Measurements from ENCODE around the gene FOSL1.

The FOSL1 gene

DNA sequence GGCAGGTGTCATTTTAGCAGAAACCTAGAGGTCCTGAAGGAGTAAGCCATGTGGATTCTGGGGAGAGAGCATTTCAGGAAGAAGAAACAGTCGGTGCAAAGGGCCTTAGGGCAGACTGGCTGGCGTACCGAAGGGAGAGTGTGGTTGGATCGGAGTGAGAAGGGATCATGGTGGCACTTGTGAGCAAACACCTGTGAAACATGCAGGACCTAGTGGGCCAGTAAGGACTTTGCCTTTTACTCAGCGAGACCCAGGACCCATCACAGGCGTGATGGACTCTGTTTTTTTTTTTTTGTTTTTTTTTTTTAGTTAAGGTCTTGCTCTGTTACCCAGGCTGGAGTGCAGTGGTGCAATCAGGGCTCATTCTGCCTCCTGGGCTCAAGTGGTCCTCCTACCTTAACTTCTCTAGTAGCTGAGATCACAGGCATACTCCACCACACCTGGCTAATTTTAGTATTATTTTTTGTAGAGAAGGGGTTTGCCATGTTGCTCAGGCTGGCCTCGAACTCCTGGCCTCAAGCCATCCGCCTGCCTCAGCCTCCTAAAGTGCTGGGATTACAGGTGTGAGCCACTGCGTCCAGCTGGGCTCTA, 41.6 kb upstream of the FOSL1 start:
- Histone ChIP-seq H3K27me3 (ENCODE audit: control insufficient read depth in 5 of 5, insufficient read depth in 4 of 5, low read length in 5 of 5) (no peaks in the 10 kb centered on the region), H3K4me3 (ENCODE audit: low read depth in 1 of 5, low read length in 5 of 5) (no peak overlapping the region), H3K9me3 (ENCODE audit: control insufficient read depth in 5 of 5, low read length in 5 of 5) (no peaks in the 10 kb centered on the region), H3K27ac (ENCODE audit: low read depth, low read length) (no peak overlapping the region), H3K4me1 (ENCODE audit: control insufficient read depth in 5 of 5, insufficient read depth in 5 of 5, low read length in 5 of 5) (peaks cover 0 to 7% (median 0%) of the 10 kb centered on the region in 5 donors), H3K9ac (ENCODE audit: low read length in 5 of 5) (no peak overlapping the region), H3K36me3 (ENCODE audit: control insufficient read depth in 5 of 5, insufficient read depth in 5 of 5, low read length in 5 of 5) (no peaks in the 10 kb centered on the region)

DNA sequence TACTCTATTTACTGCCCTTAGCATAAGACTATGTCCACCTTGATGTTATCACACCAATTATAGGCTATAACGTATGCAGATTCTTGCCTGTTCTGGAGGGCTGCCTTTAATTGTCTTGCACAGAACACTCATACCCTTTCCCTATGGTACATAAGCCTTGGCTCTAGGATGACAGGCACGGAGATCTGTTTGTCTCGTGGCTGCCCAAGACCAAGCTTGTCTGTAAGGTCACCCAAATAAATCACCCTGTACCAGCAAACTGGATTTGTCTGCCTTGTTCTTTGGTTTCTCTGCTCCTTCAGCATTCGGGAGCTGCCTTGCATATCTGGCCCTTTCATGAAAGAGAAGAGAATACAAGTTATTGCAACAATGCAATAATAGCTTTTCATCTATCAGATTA, 37.6 kb upstream of the FOSL1 start:
- no peaks in the 10 kb centered on the region for H3K9me3 ChIP-seq (ENCODE audit: control insufficient read depth in 5 of 5, low read length in 5 of 5)
- H3K9ac ChIP-seq (ENCODE audit: low read length in 5 of 5), result no peak overlapping the region
- H3K27me3 ChIP-seq (ENCODE audit: control insufficient read depth in 5 of 5, insufficient read depth in 4 of 5, low read length in 5 of 5), result no peaks in the 10 kb centered on the region
- H3K27ac ChIP-seq (ENCODE audit: low read depth, low read length), result no peak overlapping the region
- H3K36me3 ChIP-seq (ENCODE audit: control insufficient read depth in 5 of 5, insufficient read depth in 5 of 5, low read length in 5 of 5), result no peaks in the 10 kb centered on the region
- H3K4me3 ChIP-seq (ENCODE audit: low read depth in 1 of 5, low read length in 5 of 5), result no peak overlapping the region
- H3K4me1 ChIP-seq (ENCODE audit: control insufficient read depth in 5 of 5, insufficient read depth in 5 of 5, low read length in 5 of 5), result peaks cover 0 to 7% (median 0%) of the 10 kb centered on the region in 5 donors

DNA sequence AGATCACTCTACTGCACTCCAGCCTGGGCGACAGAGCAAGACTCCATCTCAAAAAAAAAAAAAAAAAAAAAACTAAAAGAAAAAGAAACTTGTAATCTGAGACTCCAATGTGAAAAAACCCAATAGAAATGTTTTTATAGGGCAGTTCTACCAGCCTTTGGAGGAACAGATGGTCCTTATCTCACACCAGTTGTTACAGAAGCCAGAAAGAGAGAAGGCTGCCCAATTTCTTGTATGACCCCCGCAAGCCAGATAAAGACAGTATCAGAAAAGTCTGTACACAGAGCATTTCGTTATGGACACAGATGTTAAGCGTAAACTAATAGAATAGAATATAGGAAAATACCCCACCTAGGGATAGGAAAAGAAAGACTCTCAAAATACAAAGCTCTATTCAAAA, 33.8 kb upstream of the FOSL1 start:
- Histone ChIP-seq H3K36me3 (ENCODE audit: control insufficient read depth in 5 of 5, insufficient read depth in 5 of 5, low read length in 5 of 5) (no peaks in the 10 kb centered on the region), H3K4me1 (ENCODE audit: control insufficient read depth in 5 of 5, insufficient read depth in 5 of 5, low read length in 5 of 5) (peaks cover 0 to 3% (median 0%) of the 10 kb centered on the region in 5 donors), H3K4me3 (ENCODE audit: low read depth in 1 of 5, low read length in 5 of 5) (no peak overlapping the region), H3K27ac (ENCODE audit: low read depth, low read length) (no peak overlapping the region), H3K27me3 (ENCODE audit: control insufficient read depth in 5 of 5, insufficient read depth in 4 of 5, low read length in 5 of 5) (no peaks in the 10 kb centered on the region), H3K9ac (ENCODE audit: low read length in 5 of 5) (no peak overlapping the region), H3K9me3 (ENCODE audit: control insufficient read depth in 5 of 5, low read length in 5 of 5) (no peaks in the 10 kb centered on the region)

DNA sequence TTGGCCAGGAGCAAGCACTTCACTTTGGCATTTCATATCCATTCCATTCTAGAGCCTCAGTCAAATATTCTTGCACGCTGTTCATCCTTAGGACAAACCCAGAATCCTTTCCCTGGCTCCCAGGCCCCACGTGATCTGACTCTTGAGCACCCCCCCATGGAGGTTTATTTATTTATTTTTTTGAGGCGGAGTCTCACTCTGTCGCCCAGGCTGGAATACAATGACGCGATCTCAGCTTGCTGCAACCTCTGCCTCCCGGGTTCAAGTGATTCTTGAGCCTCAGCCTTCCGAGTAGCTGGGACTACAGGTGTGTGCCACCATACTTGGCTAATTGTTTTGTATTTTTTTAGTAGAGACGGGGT, 32.4 kb upstream of the FOSL1 start:
- Histone ChIP-seq H3K9me3 (ENCODE audit: control insufficient read depth in 5 of 5, low read length in 5 of 5) (no peaks in the 10 kb centered on the region), H3K9ac (ENCODE audit: low read length in 5 of 5) (no peak overlapping the region), H3K27me3 (ENCODE audit: control insufficient read depth in 5 of 5, insufficient read depth in 4 of 5, low read length in 5 of 5) (no peaks in the 10 kb centered on the region)

DNA sequence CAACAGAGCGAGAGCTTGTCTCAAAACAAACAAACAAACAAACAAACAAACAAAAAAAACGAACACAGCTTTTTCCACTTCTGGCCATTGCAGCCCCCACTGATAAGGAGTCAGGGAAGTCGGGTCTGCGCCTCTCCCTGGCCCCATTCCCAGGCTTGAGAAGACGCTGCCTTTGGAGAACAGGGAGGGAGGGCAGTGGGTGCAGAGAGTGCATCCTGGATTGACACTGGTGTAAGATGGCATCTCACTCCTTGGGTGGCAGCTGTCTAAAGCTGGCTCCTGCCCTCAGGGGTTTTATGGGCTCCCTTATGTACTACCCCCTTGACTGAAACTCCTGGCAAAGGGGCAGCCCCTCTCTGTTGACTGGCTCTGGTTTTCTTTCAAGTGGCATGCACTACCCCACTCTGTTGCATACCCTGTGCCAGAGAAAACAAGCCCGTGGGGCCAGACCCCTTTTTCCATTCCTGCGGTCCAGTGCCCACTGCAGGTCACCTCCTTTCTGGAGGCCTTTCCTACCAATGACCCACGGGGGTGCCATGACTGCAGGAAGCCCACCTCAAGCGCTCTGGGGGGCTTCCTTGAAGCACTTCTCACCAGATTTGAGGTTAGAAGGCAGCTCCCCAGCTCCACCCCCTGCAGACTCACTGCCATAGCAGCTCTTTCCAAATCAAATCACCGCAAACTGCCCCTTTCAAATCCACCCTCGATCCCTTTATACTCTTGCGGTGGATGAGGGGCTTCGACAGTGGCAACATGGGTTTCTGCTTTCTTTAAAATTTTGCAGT, 31.8 kb upstream of the FOSL1 start:
- Histone ChIP-seq H3K4me1 (ENCODE audit: control insufficient read depth in 5 of 5, insufficient read depth in 5 of 5, low read length in 5 of 5) (peaks cover 0 to 5% (median 3%) of the 10 kb centered on the region in 5 donors), H3K27me3 (ENCODE audit: control insufficient read depth in 5 of 5, insufficient read depth in 4 of 5, low read length in 5 of 5) (no peaks in the 10 kb centered on the region), H3K9me3 (ENCODE audit: control insufficient read depth in 5 of 5, low read length in 5 of 5) (no peaks in the 10 kb centered on the region), H3K9ac (ENCODE audit: low read length in 5 of 5) (no peak overlapping the region), H3K27ac (ENCODE audit: low read depth, low read length) (no peak overlapping the region), H3K4me3 (ENCODE audit: low read depth in 1 of 5, low read length in 5 of 5) (no peak overlapping the region), H3K36me3 (ENCODE audit: control insufficient read depth in 5 of 5, insufficient read depth in 5 of 5, low read length in 5 of 5) (no peaks in the 10 kb centered on the region)

More for the DNA sequence above, 32.4 kb upstream of the FOSL1 start:
- H3K4me1 ChIP-seq (ENCODE audit: control insufficient read depth in 5 of 5, insufficient read depth in 5 of 5, low read length in 5 of 5), result peaks cover 0 to 5% (median 3%) of the 10 kb centered on the region in 5 donors
- H3K36me3 ChIP-seq (ENCODE audit: control insufficient read depth in 5 of 5, insufficient read depth in 5 of 5, low read length in 5 of 5), result no peaks in the 10 kb centered on the region
- no peak overlapping the region for H3K27ac ChIP-seq (ENCODE audit: low read depth, low read length)
- no peak overlapping the region for H3K4me3 ChIP-seq (ENCODE audit: low read depth in 1 of 5, low read length in 5 of 5)

DNA sequence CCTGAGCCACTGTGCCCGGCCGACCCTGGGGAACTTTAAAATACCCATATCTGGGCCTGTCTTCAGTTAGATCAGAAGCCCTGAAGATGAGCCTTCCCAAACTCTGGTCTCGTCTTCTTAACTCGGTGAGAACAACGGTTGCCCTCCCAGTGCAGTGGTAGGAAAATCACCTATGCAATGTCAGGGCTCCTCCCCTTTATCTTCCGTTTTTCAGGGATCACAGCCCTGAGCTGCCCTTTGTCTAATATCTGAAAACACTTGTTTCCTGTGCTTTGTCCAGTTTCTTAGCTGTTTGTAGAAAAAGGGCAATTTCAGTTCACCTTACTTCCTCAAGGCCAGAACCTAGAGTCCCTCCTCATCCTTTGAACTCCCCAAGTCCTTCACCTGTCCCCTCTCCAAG, 28.5 kb upstream of the FOSL1 start:
- Histone ChIP-seq H3K9me3 (ENCODE audit: control insufficient read depth in 5 of 5, low read length in 5 of 5) (no peaks in the 10 kb centered on the region), H3K4me3 (ENCODE audit: low read depth in 1 of 5, low read length in 5 of 5) (no peak overlapping the region), H3K4me1 (ENCODE audit: control insufficient read depth in 5 of 5, insufficient read depth in 5 of 5, low read length in 5 of 5) (peaks cover 0 to 5% (median 3%) of the 10 kb centered on the region in 5 donors), H3K36me3 (ENCODE audit: control insufficient read depth in 5 of 5, insufficient read depth in 5 of 5, low read length in 5 of 5) (peaks cover 0 to 3% (median 0%) of the 10 kb centered on the region in 5 donors), H3K9ac (ENCODE audit: low read length in 5 of 5) (peak overlapping the region in 1 of 5 donors; percentile 0), H3K27me3 (ENCODE audit: control insufficient read depth in 5 of 5, insufficient read depth in 4 of 5, low read length in 5 of 5) (no peaks in the 10 kb centered on the region), H3K27ac (ENCODE audit: low read depth, low read length) (no peak overlapping the region)

DNA sequence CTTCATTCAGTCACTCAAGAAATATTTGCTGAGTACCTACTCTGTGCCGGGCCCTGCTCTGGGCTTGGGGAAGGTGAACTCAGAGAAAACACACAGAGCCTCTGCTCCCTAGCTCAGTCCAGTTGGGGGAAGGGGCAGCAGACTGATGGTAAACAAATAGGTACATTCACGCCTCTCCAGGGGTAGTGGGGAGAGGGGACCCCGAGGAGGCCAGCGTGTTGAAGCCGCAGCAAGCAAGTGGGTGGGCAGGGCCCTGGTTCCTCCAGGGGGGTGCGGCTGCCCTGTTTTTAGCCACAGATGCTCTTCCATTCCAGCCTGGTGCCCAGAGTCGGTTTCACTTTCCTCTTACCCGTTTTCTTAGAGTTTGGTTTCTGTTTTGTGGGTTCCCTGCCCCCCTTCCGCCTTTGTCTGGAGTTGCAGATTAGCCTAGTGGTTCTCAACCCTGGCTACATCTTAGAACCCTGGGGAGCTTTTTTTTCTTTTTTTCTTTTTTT, 27.8 kb upstream of the FOSL1 start:
- Histone ChIP-seq H3K4me3 (ENCODE audit: low read depth in 1 of 5, low read length in 5 of 5) (peak overlapping the region in 3 of 5 donors; percentile 13 to 28 (median 24)), H3K9ac (ENCODE audit: low read length in 5 of 5) (peak overlapping the region in 2 of 5 donors; percentile 12 to 19), H3K9me3 (ENCODE audit: control insufficient read depth in 5 of 5, low read length in 5 of 5) (no peaks in the 10 kb centered on the region), H3K36me3 (ENCODE audit: control insufficient read depth in 5 of 5, insufficient read depth in 5 of 5, low read length in 5 of 5) (peaks cover 0 to 8% (median 2%) of the 10 kb centered on the region in 5 donors), H3K27ac (ENCODE audit: low read depth, low read length) (no peak overlapping the region), H3K4me1 (ENCODE audit: control insufficient read depth in 5 of 5, insufficient read depth in 5 of 5, low read length in 5 of 5) (peaks cover 0 to 5% (median 3%) of the 10 kb centered on the region in 5 donors), H3K27me3 (ENCODE audit: control insufficient read depth in 5 of 5, insufficient read depth in 4 of 5, low read length in 5 of 5) (no peaks in the 10 kb centered on the region)

DNA sequence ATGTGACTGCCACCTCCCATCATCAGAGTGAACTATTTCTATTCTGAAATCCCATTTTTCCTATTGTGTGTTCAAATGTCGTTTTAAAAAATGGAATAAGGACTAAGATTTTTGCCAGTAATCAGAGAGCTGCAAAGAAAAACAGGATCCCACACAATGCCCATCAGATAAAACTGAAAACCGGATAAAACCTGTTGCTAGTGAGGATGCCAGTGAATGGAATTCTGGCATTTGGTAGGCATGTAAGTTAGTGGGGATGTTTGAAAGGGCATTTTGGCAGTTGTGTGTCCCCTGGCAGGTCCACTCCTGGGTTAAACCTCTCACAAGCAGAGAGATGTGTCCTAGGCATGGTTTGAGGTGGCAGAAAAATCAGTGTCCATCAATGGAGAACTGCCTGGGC, 25.2 kb upstream of the FOSL1 start:
- H3K9me3 ChIP-seq (ENCODE audit: control insufficient read depth in 5 of 5, low read length in 5 of 5), result no peaks in the 10 kb centered on the region
- H3K27me3 ChIP-seq (ENCODE audit: control insufficient read depth in 5 of 5, insufficient read depth in 4 of 5, low read length in 5 of 5), result no peaks in the 10 kb centered on the region
- no peak overlapping the region for H3K9ac ChIP-seq (ENCODE audit: low read length in 5 of 5)
- no peak overlapping the region for H3K4me3 ChIP-seq (ENCODE audit: low read depth in 1 of 5, low read length in 5 of 5)
- no peak overlapping the region for H3K27ac ChIP-seq (ENCODE audit: low read depth, low read length)
- peaks cover 4 to 12% (median 9%) of the 10 kb centered on the region in 5 donors for H3K4me1 ChIP-seq (ENCODE audit: control insufficient read depth in 5 of 5, insufficient read depth in 5 of 5, low read length in 5 of 5)
- peaks cover 0 to 20% (median 14%) of the 10 kb centered on the region in 5 donors for H3K36me3 ChIP-seq (ENCODE audit: control insufficient read depth in 5 of 5, insufficient read depth in 5 of 5, low read length in 5 of 5)

DNA sequence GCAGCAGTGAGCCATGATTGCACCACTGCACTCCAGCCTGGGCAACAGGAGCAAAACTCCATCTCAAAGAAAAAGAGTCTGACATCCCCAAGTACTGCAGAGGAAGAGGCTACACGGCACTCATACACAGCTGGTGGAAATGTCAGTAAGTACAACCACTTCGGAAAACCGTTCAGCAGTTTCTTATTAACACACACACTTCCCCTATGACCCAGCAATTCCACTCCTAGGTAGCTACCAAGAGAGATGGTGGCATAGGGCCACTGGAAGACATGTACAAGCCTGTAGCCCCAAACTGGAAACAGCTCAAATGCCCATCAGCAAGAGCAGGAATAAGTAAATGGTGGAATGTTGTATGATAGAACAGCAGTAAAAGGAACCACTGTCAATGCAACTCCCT, 22.4 kb upstream of the FOSL1 start:
- H3K27me3 ChIP-seq (ENCODE audit: control insufficient read depth in 5 of 5, insufficient read depth in 4 of 5, low read length in 5 of 5), result no peaks in the 10 kb centered on the region
- H3K9me3 ChIP-seq (ENCODE audit: control insufficient read depth in 5 of 5, low read length in 5 of 5), result no peaks in the 10 kb centered on the region
- H3K27ac ChIP-seq (ENCODE audit: low read depth, low read length), result no peak overlapping the region
- no peak overlapping the region for H3K9ac ChIP-seq (ENCODE audit: low read length in 5 of 5)
- no peak overlapping the region for H3K4me3 ChIP-seq (ENCODE audit: low read depth in 1 of 5, low read length in 5 of 5)
- H3K36me3 ChIP-seq (ENCODE audit: control insufficient read depth in 5 of 5, insufficient read depth in 5 of 5, low read length in 5 of 5), result peaks cover 0 to 20% (median 14%) of the 10 kb centered on the region in 5 donors
- peaks cover 11 to 27% (median 24%) of the 10 kb centered on the region in 5 donors for H3K4me1 ChIP-seq (ENCODE audit: control insufficient read depth in 5 of 5, insufficient read depth in 5 of 5, low read length in 5 of 5)

DNA sequence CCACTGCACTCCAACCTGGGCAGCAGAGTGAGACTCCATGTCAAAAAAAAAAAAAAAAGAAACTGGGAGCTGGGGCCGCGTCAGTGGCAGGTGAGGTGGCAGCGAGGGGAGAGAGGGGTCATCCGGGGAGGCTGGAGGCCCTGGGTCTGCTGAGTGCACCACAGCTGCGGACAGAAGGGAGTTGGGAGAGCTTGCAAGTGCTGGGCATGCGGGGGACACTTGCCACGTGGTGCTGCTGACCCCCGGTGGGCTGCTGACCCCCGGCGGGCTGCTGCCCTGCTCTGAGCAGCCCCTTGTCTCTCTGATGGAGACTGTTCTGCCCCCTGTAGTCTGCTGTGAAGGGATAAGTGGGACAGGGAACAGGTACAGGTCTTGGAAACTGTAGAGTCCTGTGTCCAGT, 21.7 kb upstream of the FOSL1 start:
- Histone ChIP-seq H3K4me3 (ENCODE audit: low read depth in 1 of 5, low read length in 5 of 5) (no peak overlapping the region), H3K36me3 (ENCODE audit: control insufficient read depth in 5 of 5, insufficient read depth in 5 of 5, low read length in 5 of 5) (peaks cover 0 to 25% (median 18%) of the 10 kb centered on the region in 5 donors), H3K27me3 (ENCODE audit: control insufficient read depth in 5 of 5, insufficient read depth in 4 of 5, low read length in 5 of 5) (no peaks in the 10 kb centered on the region), H3K4me1 (ENCODE audit: control insufficient read depth in 5 of 5, insufficient read depth in 5 of 5, low read length in 5 of 5) (peaks cover 11 to 33% (median 30%) of the 10 kb centered on the region in 5 donors), H3K9me3 (ENCODE audit: control insufficient read depth in 5 of 5, low read length in 5 of 5) (no peaks in the 10 kb centered on the region), H3K27ac (ENCODE audit: low read depth, low read length) (no peak overlapping the region), H3K9ac (ENCODE audit: low read length in 5 of 5) (no peak overlapping the region)

Measured in subcutaneous abdominal adipose tissue (tissue), 5 donors.